K562 (cell line): ENCODE data around the gene NEDD4L. TPM values are rescaled to one million over a fixed set of nuclear protein-coding genes. Genes with fewer than 3 reads are reported as not detected.
A peak's percentile ranks its signal among the peaks of the same experiment; 100 is the strongest.

Source experiments
- ASH1L ChIP-seq: fragments of 450-650 bp; IDR thresholded peaks from 2 replicates; pipeline ENCODE4 v1.6.1; 2018; ENCODE audit warnings: borderline replicate concordance, mild to moderate bottlenecking, low read depth; ENCODE audit not compliant: partially characterized antibody
- BRD9 ChIP-seq: fragments of 450-650 bp; IDR thresholded peaks from 2 replicates; pipeline ENCODE4 v1.6.1; 2018; ENCODE audit warnings: low read depth; ENCODE audit not compliant: partially characterized antibody
- CAMTA2 ChIP-seq: fragments of 250-450 bp; sonication (Bioruptor Pico); conservative IDR thresholded peaks from 2 replicates; pipeline ENCODE4 v1.5.1; 2022
- COPS2 ChIP-seq: fragments of 450-650 bp; conservative IDR thresholded peaks from 2 replicates; pipeline ENCODE4 v1.6.1; 2016; ENCODE audit warnings: mild to moderate bottlenecking, moderate library complexity
- DACH1 ChIP-seq: fragments of 450-650 bp; IDR thresholded peaks from 2 replicates; pipeline ENCODE4 v1.6.1; 2018; ENCODE audit not compliant: partially characterized antibody
- DEAF1 ChIP-seq: fragments of 450-650 bp; formaldehyde crosslinking; IDR thresholded peaks from 2 replicates; pipeline ENCODE4 v1.4.0; 2020; ENCODE audit warnings: mild to moderate bottlenecking, moderate library complexity
- EGR1 ChIP-seq: fragments of 450-650 bp; conservative IDR thresholded peaks from 2 replicates; pipeline ENCODE4 v1.6.1; 2017; ENCODE audit warnings: mild to moderate bottlenecking
- GATAD2B ChIP-seq: fragments of 450-650 bp; IDR thresholded peaks from 2 replicates; pipeline ENCODE4 v1.6.1; 2017; ENCODE audit warnings: mild to moderate bottlenecking, borderline replicate concordance
- HMG20B ChIP-seq: fragments of 250-450 bp; sonication (Bioruptor Pico); IDR thresholded peaks from 2 replicates; pipeline ENCODE4 v1.5.0; 2021; ENCODE audit warnings: mild to moderate bottlenecking
- MTA3 ChIP-seq: fragments of 450-650 bp; formaldehyde crosslinking; IDR thresholded peaks from 2 replicates; pipeline ENCODE4 v1.6.1; 2017; ENCODE audit warnings: mild to moderate bottlenecking, borderline replicate concordance
- SIN3B ChIP-seq: fragments of 450-650 bp; IDR thresholded peaks from 2 replicates; pipeline ENCODE4 v1.6.1; 2017; ENCODE audit warnings: low read depth, mild to moderate bottlenecking, moderate library complexity
- SMAD1 ChIP-seq: fragments of 150-350 bp; IDR thresholded peaks from 2 replicates; pipeline ENCODE4 v1.6.1; 2014; ENCODE audit warnings: low read length, low read depth; ENCODE audit not compliant: partially characterized antibody
- SMAD4 ChIP-seq: fragments of 250-450 bp; sonication (Bioruptor Pico); conservative IDR thresholded peaks from 2 replicates; pipeline ENCODE4 v1.8.0; 2021; ENCODE audit warnings: inconsistent platforms, mild to moderate bottlenecking, moderate library complexity
- WHSC1 ChIP-seq: IDR thresholded peaks from one replicate; pipeline ENCODE4 v1.6.1; 2012; ENCODE audit warnings: low read length, control low read depth, inconsistent platforms
- ZNF324 ChIP-seq: fragments of 250-450 bp; sonication (Bioruptor Pico); IDR thresholded peaks from 2 replicates; pipeline ENCODE4 v1.4.0; 2020; ENCODE audit warnings: mild to moderate bottlenecking
- ZNF347 ChIP-seq: fragments of 450-650 bp; formaldehyde crosslinking; IDR thresholded peaks from 2 replicates; pipeline ENCODE4 v1.4.0; 2020; ENCODE audit warnings: low read depth, mild to moderate bottlenecking, moderate library complexity
- ZNF444 ChIP-seq: fragments of 250-450 bp; sonication (Bioruptor Pico); IDR thresholded peaks from 2 replicates; pipeline ENCODE4 v1.4.0; 2020; ENCODE audit warnings: mild to moderate bottlenecking, moderate library complexity
- ZNF586 ChIP-seq: fragments of 450-650 bp; formaldehyde crosslinking; conservative IDR thresholded peaks from 2 replicates; pipeline ENCODE4 v1.4.0; 2020; ENCODE audit warnings: mild to moderate bottlenecking, moderate library complexity
- ZNF668 ChIP-seq: fragments of 250-450 bp; sonication (Bioruptor Pico); IDR thresholded peaks from 2 replicates; pipeline ENCODE4 v1.8.0; 2022; ENCODE audit warnings: mild to moderate bottlenecking, inconsistent platforms
- ZNF75A ChIP-seq: fragments of 450-650 bp; formaldehyde crosslinking; IDR thresholded peaks from 2 replicates; pipeline ENCODE4 v1.4.0; 2020; ENCODE audit warnings: mild to moderate bottlenecking
- polyA plus RNA-seq, 8 experiments: library from polyadenylated mRNA; depleted of rRNA in 4 of 8; stranded (reverse) in 5 of 8; unstranded in 3 of 8; fragments of >200 nt; fragmentation: Nextera tagmentation in 2 of 8; fragmentation: Illumina TruSeq in 1 of 8; extraction: Ambion mirVana in 2 of 8; extraction: Trizol in 1 of 8; gene quantifications; 2 replicates each; pipeline versions ENCODE4 v1.2.1 to v1.2.3, GENCODE V29; 2011 to 2014; ENCODE audit warnings: inconsistent platforms in 1 of 8, missing spikeins in 1 of 8
- total RNA-seq, 7 experiments: library from RNA; depleted of rRNA in 6 of 7; stranded (reverse); fragments of >200 nt in 6 of 7; fragmentation: Illumina TruSeq in 2 of 7; extraction: Trizol in 2 of 7; gene quantifications; 2 replicates each; pipeline versions ENCODE4 v1.2.1 to v1.2.3, GENCODE V29; 2011 to 2021; ENCODE audit warnings: low replicate concordance in 1 of 7
- TF ChIP-seq, protein P1 (sequence below): fragments of 250-450 bp; sonication (Bioruptor Pico); IDR thresholded peaks from 2 replicates; pipeline ENCODE4 v1.8.0; 2022; ENCODE audit warnings: inconsistent platforms, mild to moderate bottlenecking, moderate library complexity, borderline replicate concordance
- TF ChIP-seq, protein P2 (sequence below): fragments of 250-450 bp; sonication (Bioruptor Pico); IDR thresholded peaks from 2 replicates; pipeline ENCODE4 v1.8.0; 2022; ENCODE audit warnings: moderate library complexity, mild to moderate bottlenecking, inconsistent platforms
- TF ChIP-seq, protein P3 (sequence below): fragments of 450-650 bp; conservative IDR thresholded peaks from 2 replicates; pipeline ENCODE4 v1.6.1; 2016; ENCODE audit warnings: missing genetic modification characterization, low read depth, mild to moderate bottlenecking, missing compliant biosample characterization, moderate library complexity
- TF ChIP-seq, protein P4 (sequence below), 2 experiments: fragments of 450-650 bp; conservative IDR thresholded peaks; 2 replicates each; pipeline ENCODE4 v1.6.1; 2017; ENCODE audit warnings: mild to moderate bottlenecking in 2 of 2, moderate library complexity in 2 of 2

Gene NEDD4L
- total and polyA plus RNA-seq, 9 of the 15 experiments (the other 6 are each of a cell fraction or from before 2014, with no cell fraction given), result 8.1 to 33.4 (median 19.9) TPM

GRCh38 chr18:58221060-58221725, 177.2 kb downstream of the NEDD4L start (continued):
- TF ChIP-seq MTA3 (peak; percentile 83), ZNF347 (CRISPR knock-in tag) (no peak), ZNF668 (CRISPR knock-in tag) (no peak), ZNF75A (CRISPR knock-in tag) (no peak), SMAD4 (CRISPR knock-in tag) (no peak), SMAD1 (peak; percentile 23), DACH1 (peak; percentile 11), ZNF586 (CRISPR knock-in tag) (no peak), ZNF444 (CRISPR knock-in tag) (no peak), SIN3B (no peak), ZNF324 (no peak), EGR1 (no peak), DEAF1 (CRISPR knock-in tag) (no peak), BRD9 (no peak), HMG20B (CRISPR knock-in tag) (no peak), ASH1L (no peak), COPS2 (no peak), GATAD2B (no peak), CAMTA2 (no peak), WHSC1 (no peak)
- TF ChIP-seq, protein P1, sequence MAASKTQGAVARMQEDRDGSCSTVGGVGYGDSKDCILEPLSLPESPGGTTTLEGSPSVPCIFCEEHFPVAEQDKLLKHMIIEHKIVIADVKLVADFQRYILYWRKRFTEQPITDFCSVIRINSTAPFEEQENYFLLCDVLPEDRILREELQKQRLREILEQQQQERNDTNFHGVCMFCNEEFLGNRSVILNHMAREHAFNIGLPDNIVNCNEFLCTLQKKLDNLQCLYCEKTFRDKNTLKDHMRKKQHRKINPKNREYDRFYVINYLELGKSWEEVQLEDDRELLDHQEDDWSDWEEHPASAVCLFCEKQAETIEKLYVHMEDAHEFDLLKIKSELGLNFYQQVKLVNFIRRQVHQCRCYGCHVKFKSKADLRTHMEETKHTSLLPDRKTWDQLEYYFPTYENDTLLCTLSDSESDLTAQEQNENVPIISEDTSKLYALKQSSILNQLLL (CRISPR knock-in tag), result no peak
- TF ChIP-seq, protein P2, sequence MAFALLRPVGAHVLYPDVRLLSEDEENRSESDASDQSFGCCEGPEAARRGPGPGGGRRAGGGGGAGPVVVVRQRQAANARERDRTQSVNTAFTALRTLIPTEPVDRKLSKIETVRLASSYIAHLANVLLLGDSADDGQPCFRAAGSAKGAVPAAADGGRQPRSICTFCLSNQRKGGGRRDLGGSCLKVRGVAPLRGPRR (CRISPR knock-in tag), result no peak
- TF ChIP-seq, protein P3, sequence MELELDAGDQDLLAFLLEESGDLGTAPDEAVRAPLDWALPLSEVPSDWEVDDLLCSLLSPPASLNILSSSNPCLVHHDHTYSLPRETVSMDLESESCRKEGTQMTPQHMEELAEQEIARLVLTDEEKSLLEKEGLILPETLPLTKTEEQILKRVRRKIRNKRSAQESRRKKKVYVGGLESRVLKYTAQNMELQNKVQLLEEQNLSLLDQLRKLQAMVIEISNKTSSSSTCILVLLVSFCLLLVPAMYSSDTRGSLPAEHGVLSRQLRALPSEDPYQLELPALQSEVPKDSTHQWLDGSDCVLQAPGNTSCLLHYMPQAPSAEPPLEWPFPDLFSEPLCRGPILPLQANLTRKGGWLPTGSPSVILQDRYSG (tag), result no peak
- TF ChIP-seq, protein P4, sequence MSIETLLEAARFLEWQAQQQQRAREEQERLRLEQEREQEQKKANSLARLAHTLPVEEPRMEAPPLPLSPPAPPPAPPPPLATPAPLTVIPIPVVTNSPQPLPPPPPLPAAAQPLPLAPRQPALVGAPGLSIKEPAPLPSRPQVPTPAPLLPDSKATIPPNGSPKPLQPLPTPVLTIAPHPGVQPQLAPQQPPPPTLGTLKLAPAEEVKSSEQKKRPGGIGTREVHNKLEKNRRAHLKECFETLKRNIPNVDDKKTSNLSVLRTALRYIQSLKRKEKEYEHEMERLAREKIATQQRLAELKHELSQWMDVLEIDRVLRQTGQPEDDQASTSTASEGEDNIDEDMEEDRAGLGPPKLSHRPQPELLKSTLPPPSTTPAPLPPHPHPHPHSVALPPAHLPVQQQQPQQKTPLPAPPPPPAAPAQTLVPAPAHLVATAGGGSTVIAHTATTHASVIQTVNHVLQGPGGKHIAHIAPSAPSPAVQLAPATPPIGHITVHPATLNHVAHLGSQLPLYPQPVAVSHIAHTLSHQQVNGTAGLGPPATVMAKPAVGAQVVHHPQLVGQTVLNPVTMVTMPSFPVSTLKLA (conservative IDR thresholded peaks at IDR 0.05), result peak; percentile 27 to 50; a peak in 2 of 4 replicates
